Inferior parietal cortex (tissue), 1 donor: ENCODE results near the gene PKP3.

ENCODE experiments used
- DNase-seq: peaks from one replicate; pipeline ENCODE4 v3.0.0-alpha.2; 2016; ENCODE audit errors: extremely low spot score

PKP3 gene

GRCh38 chr11:363948-364761 lies 29.9 kb upstream of the PKP3 start:
- no peak for DNase-seq

GRCh38 chr11:364991-365725 lies 28.9 kb upstream of the PKP3 start:
- no peak for DNase-seq

GRCh38 chr11:365831-366230 lies 28.2 kb upstream of the PKP3 start:
- DNase-seq: no peak

GRCh38 chr11:367956-368413 lies 26.0 kb upstream of the PKP3 start:
- DNase-seq: no peak

GRCh38 chr11:368414-369335 lies 25.3 kb upstream of the PKP3 start:
- DNase-seq: no peak

- DNase-seq: no peak
Measured at GRCh38 chr11:369336-370018, 24.5 kb upstream of the PKP3 start, which contains the start of gene B4GALNT4. TSS of gene B4GALNT4 (plus strand) at chr11:369499. CDS start at chr11:369804, 305 bp downstream.

- no peak for DNase-seq
Measured at GRCh38 chr11:370070-370941, 23.7 kb upstream of the PKP3 start.

- no peak for DNase-seq
Measured at GRCh38 chr11:371051-371450, 23.0 kb upstream of the PKP3 start.

GRCh38 chr11:371716-372590 lies 22.1 kb upstream of the PKP3 start:
- DNase-seq: no peak

GRCh38 chr11:372809-373715 lies 20.9 kb upstream of the PKP3 start:
- no peak for DNase-seq

- peak; percentile 51 for DNase-seq
Measured at GRCh38 chr11:373716-374551, 20.1 kb upstream of the PKP3 start.

GRCh38 chr11:375065-376025 lies 18.7 kb upstream of the PKP3 start:
- no peak for DNase-seq

- no peak for DNase-seq
Measured at GRCh38 chr11:376531-377173, 17.4 kb upstream of the PKP3 start.

GRCh38 chr11:377174-377865 lies 16.7 kb upstream of the PKP3 start:
- no peak for DNase-seq
